HepG2 (cell line): ENCODE data around the gene ASIC3. TPM values are rescaled to one million over a fixed set of nuclear protein-coding genes. Genes with fewer than 3 reads are reported as not detected.

Source experiments
- DR1 ChIP-seq: sonication (generic); formaldehyde crosslinking; IDR thresholded peaks from 2 replicates; pipeline ENCODE4 v1.8.0; 2021; ENCODE audit warnings: mild to moderate bottlenecking, missing genetic modification reagents, inconsistent platforms
- DZIP1 ChIP-seq: sonication (generic); formaldehyde crosslinking; IDR thresholded peaks from 2 replicates; pipeline ENCODE4 v1.5.0; 2020; ENCODE audit warnings: mild to moderate bottlenecking, missing genetic modification reagents
- EP300 ChIP-seq, 3 experiments: sonication (generic) in 1 of 3; formaldehyde crosslinking in 1 of 3; IDR thresholded peaks; 2 replicates each; pipeline versions ENCODE4 v1.5.1 to v1.6.1; 2011 to 2020; ENCODE audit warnings: low read depth in 2 of 3, low read length in 2 of 3, borderline replicate concordance in 1 of 3, improper control_type of control experiment in 1 of 3, mild to moderate bottlenecking in 1 of 3, missing genetic modification reagents in 1 of 3, moderate library complexity in 1 of 3
- FOXK1 ChIP-seq: sonication (generic); formaldehyde crosslinking; IDR thresholded peaks from 2 replicates; pipeline ENCODE4 v1.4.0; 2020; ENCODE audit warnings: low read depth, missing genetic modification reagents, borderline replicate concordance
- HNF4A ChIP-seq: sonication (generic); formaldehyde crosslinking; IDR thresholded peaks from 2 replicates; pipeline ENCODE4 v1.4.0; 2020; ENCODE audit warnings: missing genetic modification reagents
- NFKB2 ChIP-seq: sonication (generic); formaldehyde crosslinking; IDR thresholded peaks from 2 replicates; pipeline ENCODE4 v1.4.0; 2020; ENCODE audit warnings: missing genetic modification reagents, borderline replicate concordance
- ONECUT2 ChIP-seq: sonication (generic); formaldehyde crosslinking; IDR thresholded peaks from 2 replicates; pipeline ENCODE4 v1.4.0; 2020; ENCODE audit warnings: missing genetic modification reagents
- POLR2AphosphoS2 ChIP-seq: IDR thresholded peaks from 2 replicates; pipeline ENCODE4 v1.6.1; 2011; ENCODE audit warnings: low read depth, low read length, improper control_type of control experiment
- RARA ChIP-seq: IDR thresholded peaks from 2 replicates; pipeline ENCODE4 v1.6.1; 2016; ENCODE audit warnings: missing genetic modification reagents, missing compliant biosample characterization
- STAT6 ChIP-seq: sonication (generic); formaldehyde crosslinking; IDR thresholded peaks from 2 replicates; pipeline ENCODE4 v1.4.0; 2020; ENCODE audit warnings: missing genetic modification reagents, mild to moderate bottlenecking, borderline replicate concordance
- ZFP62 ChIP-seq: sonication (generic); formaldehyde crosslinking; IDR thresholded peaks from 2 replicates; pipeline ENCODE4 v1.4.0; 2020; ENCODE audit warnings: missing genetic modification reagents
- ZNF224 ChIP-seq: sonication (generic); formaldehyde crosslinking; IDR thresholded peaks from 2 replicates; pipeline ENCODE4 v1.5.0; 2020; ENCODE audit warnings: mild to moderate bottlenecking, missing genetic modification reagents
- ZNF576 ChIP-seq: sonication (generic); formaldehyde crosslinking; IDR thresholded peaks from 2 replicates; pipeline ENCODE4 v1.4.0; 2020; ENCODE audit warnings: mild to moderate bottlenecking, missing genetic modification reagents
- ZNF740 ChIP-seq: sonication (generic); formaldehyde crosslinking; IDR thresholded peaks from 2 replicates; pipeline ENCODE4 v1.4.0; 2020; ENCODE audit warnings: missing genetic modification reagents
- ZNF747 ChIP-seq: sonication (generic); formaldehyde crosslinking; IDR thresholded peaks from 2 replicates; pipeline ENCODE4 v1.8.1; 2023; ENCODE audit warnings: missing genetic modification reagents, mild to moderate bottlenecking, borderline replicate concordance
- ZNF770 ChIP-seq: sonication (generic); formaldehyde crosslinking; IDR thresholded peaks from 2 replicates; pipeline ENCODE4 v1.5.0; 2020; ENCODE audit warnings: mild to moderate bottlenecking, missing genetic modification reagents
- polyA plus RNA-seq, 8 experiments: library from polyadenylated mRNA; depleted of rRNA in 3 of 8; stranded (reverse) in 7 of 8; unstranded in 1 of 8; fragments of >200 nt; fragmentation: Illumina TruSeq in 4 of 8; extraction: Trizol in 4 of 8; gene quantifications; 2 replicates each; pipeline versions ENCODE4 v1.2.1 to v1.2.3, GENCODE V29; 2011 to 2016; ENCODE audit warnings: low read depth in 4 of 8, missing spikeins in 1 of 8, mixed read lengths in 1 of 8; ENCODE audit not compliant: insufficient read depth in 1 of 8
- total RNA-seq, 5 experiments: library from RNA; depleted of rRNA; stranded (reverse); fragments of >200 nt; fragmentation: Illumina TruSeq; extraction: Trizol; gene quantifications; 2 replicates each; pipeline ENCODE4 v1.2.3, GENCODE V29; 2016; ENCODE audit warnings: low read depth in 1 of 5

ASIC3 gene
- total and polyA plus RNA-seq, 2 of the 13 experiments (the other 11 are each of a cell fraction or from before 2014, with no cell fraction given) = 0.51 TPM; not detected in 1

DNA sequence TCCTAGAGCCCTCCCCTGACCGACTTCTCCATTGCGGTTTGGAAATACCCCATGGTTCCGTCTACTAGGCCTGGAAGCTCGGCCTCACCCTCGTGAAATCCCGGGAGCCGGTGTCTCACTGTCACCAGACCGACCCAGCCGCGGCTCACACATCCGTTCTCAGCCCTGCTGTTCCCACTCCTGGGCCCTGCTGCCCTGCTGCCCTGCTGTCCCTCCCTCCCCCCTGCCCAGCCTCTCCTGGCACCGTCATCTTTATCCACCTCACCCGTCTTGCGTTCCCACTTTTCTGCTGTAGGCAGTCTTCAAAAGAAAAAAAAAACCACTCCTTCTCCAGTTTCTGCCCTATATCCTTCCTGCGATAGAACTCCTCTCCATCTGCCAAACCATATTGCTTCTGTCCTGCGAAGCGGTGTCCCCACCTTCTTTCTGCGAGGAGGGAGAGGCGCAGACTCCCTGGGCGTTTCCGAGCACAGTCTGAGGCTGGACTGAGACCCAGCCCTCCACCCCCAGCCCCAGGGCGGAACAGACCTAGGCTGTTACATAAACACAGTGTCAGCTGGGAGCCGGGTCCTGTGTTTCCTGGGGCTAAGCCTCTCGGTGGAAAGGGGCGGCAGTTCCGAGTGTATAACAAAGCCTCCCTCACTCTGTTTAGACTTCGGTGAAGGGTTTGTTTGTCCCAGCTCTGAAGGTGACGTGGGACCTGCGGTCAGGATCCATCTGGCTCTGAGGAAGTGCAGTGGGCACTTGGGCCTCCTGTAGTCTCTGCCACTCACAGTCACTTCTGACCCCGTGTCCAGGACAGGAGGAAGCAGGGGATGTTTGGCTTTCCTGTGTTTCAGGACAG lies 40.7 kb downstream of the ASIC3 start (continued):
- 0 out of 2 replicates have a peak, but pooled peaks have one; percentile 16 for TF ChIP-seq NFKB2 (CRISPR knock-in tag)
- TF ChIP-seq RARA (CRISPR knock-in tag) = peak; percentile 51
- no peak for TF ChIP-seq DR1 (CRISPR knock-in tag)
- TF ChIP-seq ZNF770 (CRISPR knock-in tag) = no peak
- TF ChIP-seq STAT6 (CRISPR knock-in tag) = no peak
- no peak for TF ChIP-seq ZNF740
- no peak for TF ChIP-seq ONECUT2
- peak; percentile 61; the same call in 1 of the 2 replicates for TF ChIP-seq FOXK1 (CRISPR knock-in tag)
- TF ChIP-seq EP300 (IDR thresholded peaks at IDR 0.05; ENCODE audit: low read depth in 2 of 2, low read length in 2 of 2) = peak in 1 of 2 experiments; percentile 38; a peak in 1 of 4 replicates
- no peak for TF ChIP-seq EP300 (CRISPR knock-in tag; IDR thresholded peaks at IDR 0.05; ENCODE audit: borderline replicate concordance)
- no peak for TF ChIP-seq DZIP1 (CRISPR knock-in tag)
- no peak for TF ChIP-seq ZNF224 (CRISPR knock-in tag)
- no peak for TF ChIP-seq POLR2AphosphoS2
- TF ChIP-seq ZNF576 (CRISPR knock-in tag) = no peak
- TF ChIP-seq HNF4A (CRISPR knock-in tag) = no peak
- no peak for TF ChIP-seq ZFP62 (CRISPR knock-in tag)
- no peak for TF ChIP-seq ZNF747 (CRISPR knock-in tag)
